ENCODE measurements around the gene FTO.
"Not testable (repeated sequence)": the region's sequence is repeated elsewhere in the genome, so short reads cannot be mapped to it uniquely, and the experiment has no call there.

FTO gene

GRCh38 chr16:53843084-53843483, 139.1 kb downstream of the FTO start:
- TF ChIP-seq, protein P1, sequence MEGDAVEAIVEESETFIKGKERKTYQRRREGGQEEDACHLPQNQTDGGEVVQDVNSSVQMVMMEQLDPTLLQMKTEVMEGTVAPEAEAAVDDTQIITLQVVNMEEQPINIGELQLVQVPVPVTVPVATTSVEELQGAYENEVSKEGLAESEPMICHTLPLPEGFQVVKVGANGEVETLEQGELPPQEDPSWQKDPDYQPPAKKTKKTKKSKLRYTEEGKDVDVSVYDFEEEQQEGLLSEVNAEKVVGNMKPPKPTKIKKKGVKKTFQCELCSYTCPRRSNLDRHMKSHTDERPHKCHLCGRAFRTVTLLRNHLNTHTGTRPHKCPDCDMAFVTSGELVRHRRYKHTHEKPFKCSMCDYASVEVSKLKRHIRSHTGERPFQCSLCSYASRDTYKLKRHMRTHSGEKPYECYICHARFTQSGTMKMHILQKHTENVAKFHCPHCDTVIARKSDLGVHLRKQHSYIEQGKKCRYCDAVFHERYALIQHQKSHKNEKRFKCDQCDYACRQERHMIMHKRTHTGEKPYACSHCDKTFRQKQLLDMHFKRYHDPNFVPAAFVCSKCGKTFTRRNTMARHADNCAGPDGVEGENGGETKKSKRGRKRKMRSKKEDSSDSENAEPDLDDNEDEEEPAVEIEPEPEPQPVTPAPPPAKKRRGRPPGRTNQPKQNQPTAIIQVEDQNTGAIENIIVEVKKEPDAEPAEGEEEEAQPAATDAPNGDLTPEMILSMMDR (IDR thresholded peaks at IDR 0.05; ENCODE audit: borderline replicate concordance, insufficient read depth, low read depth, low read length) = no peak
- no peak overlapping the region for H3K4me3 ChIP-seq (ENCODE audit: low read depth, low read length)

DNA sequence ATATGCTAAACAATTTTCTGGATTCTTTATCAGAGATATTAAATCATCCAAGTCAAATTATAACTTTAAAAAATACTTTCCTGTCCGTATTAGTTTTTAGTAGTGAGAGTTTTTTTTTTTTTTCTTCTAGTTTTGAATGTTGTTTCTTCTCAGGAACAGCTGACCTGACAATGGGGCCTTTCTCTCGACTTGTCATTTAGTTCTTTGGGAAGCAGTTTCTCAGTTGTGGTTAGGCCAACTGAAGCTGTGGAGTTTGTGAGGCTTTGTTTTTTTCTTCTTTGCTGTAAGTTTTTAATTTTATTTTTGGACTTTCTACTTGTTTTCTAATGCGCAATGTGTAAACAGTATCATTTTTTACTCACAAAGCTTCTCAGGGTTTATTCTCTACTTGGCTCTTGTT, 140.8 kb downstream of the FTO start:
- TF ChIP-seq, protein P1 (IDR thresholded peaks at IDR 0.05; ENCODE audit: borderline replicate concordance, insufficient read depth, low read depth, low read length) = no peak
- no peak overlapping the region for H3K4me3 ChIP-seq (ENCODE audit: low read depth, low read length)

DNA sequence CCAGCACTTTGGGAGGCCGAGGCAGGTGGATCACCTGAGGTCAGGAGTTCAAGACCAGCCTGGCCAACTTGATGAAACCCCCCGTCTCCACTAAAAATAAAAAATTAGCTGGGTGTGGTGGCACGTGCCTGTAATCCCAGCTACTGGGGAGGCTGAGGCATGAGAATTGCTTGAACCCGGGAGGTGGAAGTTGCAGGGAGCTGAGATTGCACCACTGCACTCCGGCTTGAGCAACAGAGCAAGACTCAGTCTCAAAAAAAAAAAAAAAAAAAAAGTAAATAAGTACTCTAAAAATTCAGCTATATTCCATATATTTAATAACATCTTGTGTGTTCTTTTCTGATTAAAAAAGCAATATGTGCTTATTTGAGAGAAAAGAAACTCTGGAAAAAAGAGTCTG, 142.6 kb downstream of the FTO start:
- H3K4me3 ChIP-seq (ENCODE audit: low read depth, low read length) = not testable (repeated sequence)

DNA sequence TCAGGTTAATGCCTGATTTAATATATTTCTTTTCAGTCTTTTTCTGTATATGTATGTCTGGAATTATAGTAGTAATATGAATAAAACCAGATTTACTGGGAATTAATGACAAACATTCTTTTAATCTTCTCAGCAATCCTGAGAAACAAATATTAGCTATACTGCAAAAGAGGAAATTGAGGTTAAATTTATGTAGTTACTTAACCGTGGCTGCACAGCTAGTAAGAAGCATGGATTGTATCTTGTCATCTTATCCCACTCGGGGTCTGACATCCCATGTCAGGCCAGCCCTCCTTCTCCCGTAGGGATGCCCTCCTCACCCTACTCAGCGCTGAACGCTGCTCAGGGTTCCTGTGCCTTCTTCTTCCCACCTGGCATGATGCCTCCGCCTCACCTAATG, 143.0 kb downstream of the FTO start:
- TF ChIP-seq, protein P1 (IDR thresholded peaks at IDR 0.05; ENCODE audit: borderline replicate concordance, insufficient read depth, low read depth, low read length) = no peak
- H3K4me3 ChIP-seq (ENCODE audit: low read depth, low read length) = no peak overlapping the region

- H3K4me3 ChIP-seq (ENCODE audit: low read depth, low read length) = no peak overlapping the region
- TF ChIP-seq, protein P1 (IDR thresholded peaks at IDR 0.05; ENCODE audit: borderline replicate concordance, insufficient read depth, low read depth, low read length) = no peak
These were observed 144.5 kb downstream of the FTO start for GRCh38 chr16:53848277-53848942.

GRCh38 chr16:53848950-53849349, 145.0 kb downstream of the FTO start:
- H3K4me3 ChIP-seq (ENCODE audit: low read depth, low read length) = no peak overlapping the region
- TF ChIP-seq, protein P1 (IDR thresholded peaks at IDR 0.05; ENCODE audit: borderline replicate concordance, insufficient read depth, low read depth, low read length) = no peak

DNA sequence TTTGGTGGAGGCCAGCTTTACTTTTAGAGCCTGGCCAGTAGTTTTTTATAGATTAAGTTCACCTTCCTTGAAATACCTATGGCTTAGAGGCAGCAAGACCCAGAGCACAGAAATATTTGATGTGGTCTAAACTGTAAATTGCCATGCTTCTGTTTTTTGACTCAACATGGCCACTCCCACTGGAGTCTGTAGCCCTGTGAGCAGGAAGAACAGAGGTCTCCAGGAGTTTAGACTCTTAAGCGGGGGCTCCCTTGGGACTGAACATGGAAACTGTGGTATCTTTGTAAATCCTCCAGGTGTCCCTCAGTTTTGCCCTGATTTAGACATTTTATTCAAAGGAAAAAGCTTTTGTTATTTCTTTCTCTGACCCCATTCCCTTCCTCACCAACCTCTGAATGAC, 145.6 kb downstream of the FTO start:
- TF ChIP-seq, protein P1 (IDR thresholded peaks at IDR 0.05; ENCODE audit: borderline replicate concordance, insufficient read depth, low read depth, low read length) = no peak

More for the DNA sequence above, 145.6 kb downstream of the FTO start:
- no peak overlapping the region for H3K4me3 ChIP-seq (ENCODE audit: low read depth, low read length)

All from GM12875 (cell line).